Vagina (tissue), 2 donors: Measurements from ENCODE around the gene USF2.

Experiments used
- POLR2A ChIP-seq, 2 donors: fragments of 450-650 bp; IDR thresholded peaks; one replicate each; pipeline ENCODE4 v1.6.1; 2017; ENCODE audit warnings: antibody characterized with exemption in 2 of 2, mild to moderate bottlenecking in 2 of 2, moderate library complexity in 2 of 2
- POLR2AphosphoS5 ChIP-seq, 2 donors: sonication (generic); formaldehyde crosslinking; IDR thresholded peaks; one replicate each; pipeline ENCODE4 v1.9.0; 2017; ENCODE audit warnings: antibody characterized with exemption in 2 of 2, mild to moderate bottlenecking in 2 of 2, low read depth in 1 of 2; ENCODE audit not compliant: insufficient read depth in 1 of 2
- TF ChIP-seq, protein P1 (sequence below), 3 experiments: fragments of 450-650 bp in 2 of 3; fragments of 200-600 bp in 1 of 3; sonication (generic) in 1 of 3; IDR thresholded peaks; one replicate each; pipeline ENCODE4 v1.5.1; 2017 to 2019; ENCODE audit warnings: antibody characterized with exemption in 3 of 3, mild to moderate bottlenecking in 2 of 3, moderate library complexity in 2 of 3

GRCh38 chr19:35229601-35230000, 39.2 kb upstream of the USF2 start:
- TF ChIP-seq, protein P1, sequence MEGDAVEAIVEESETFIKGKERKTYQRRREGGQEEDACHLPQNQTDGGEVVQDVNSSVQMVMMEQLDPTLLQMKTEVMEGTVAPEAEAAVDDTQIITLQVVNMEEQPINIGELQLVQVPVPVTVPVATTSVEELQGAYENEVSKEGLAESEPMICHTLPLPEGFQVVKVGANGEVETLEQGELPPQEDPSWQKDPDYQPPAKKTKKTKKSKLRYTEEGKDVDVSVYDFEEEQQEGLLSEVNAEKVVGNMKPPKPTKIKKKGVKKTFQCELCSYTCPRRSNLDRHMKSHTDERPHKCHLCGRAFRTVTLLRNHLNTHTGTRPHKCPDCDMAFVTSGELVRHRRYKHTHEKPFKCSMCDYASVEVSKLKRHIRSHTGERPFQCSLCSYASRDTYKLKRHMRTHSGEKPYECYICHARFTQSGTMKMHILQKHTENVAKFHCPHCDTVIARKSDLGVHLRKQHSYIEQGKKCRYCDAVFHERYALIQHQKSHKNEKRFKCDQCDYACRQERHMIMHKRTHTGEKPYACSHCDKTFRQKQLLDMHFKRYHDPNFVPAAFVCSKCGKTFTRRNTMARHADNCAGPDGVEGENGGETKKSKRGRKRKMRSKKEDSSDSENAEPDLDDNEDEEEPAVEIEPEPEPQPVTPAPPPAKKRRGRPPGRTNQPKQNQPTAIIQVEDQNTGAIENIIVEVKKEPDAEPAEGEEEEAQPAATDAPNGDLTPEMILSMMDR (IDR thresholded peaks at IDR 0.05): no peak
- TF ChIP-seq POLR2A (IDR thresholded peaks at IDR 0.05): no peak
- no peak for TF ChIP-seq POLR2AphosphoS5 (IDR thresholded peaks at IDR 0.05; ENCODE audit: insufficient read depth in 1 of 2, low read depth in 1 of 2)
